WTC11 (cell line): ENCODE data around the gene KRTAP10-7.

Experiments used
- CTCF ChIP-seq: fragments of 200-600 bp; IDR thresholded peaks from 2 replicates; pipeline ENCODE4 v1.8.0; 2022; ENCODE audit warnings: antibody characterized with exemption
- FOXJ3 ChIP-seq: sonication (generic); formaldehyde crosslinking; IDR thresholded peaks from 2 replicates; pipeline ENCODE4 v1.9.0; 2021; ENCODE audit warnings: missing genetic modification reagents, mild to moderate bottlenecking, borderline replicate concordance
- ZNF396 ChIP-seq: fragments of 250-450 bp; sonication (Bioruptor Pico); IDR thresholded peaks from 2 replicates; pipeline ENCODE4 v1.8.0; 2021; ENCODE audit warnings: mild to moderate bottlenecking, moderate library complexity, borderline replicate concordance

- TF ChIP-seq ZNF396 (CRISPR knock-in tag) (no peak), FOXJ3 (no peak), CTCF (no peak)
Measured at GRCh38 chr21:44630440-44630839, 30.0 kb downstream of the KRTAP10-7 start.
